ENCODE results near the gene CMTM7. TPM values are rescaled to one million over a fixed set of nuclear protein-coding genes. Genes with fewer than 3 reads are reported as not detected.

Gene CMTM7
- total and polyA plus RNA-seq, 9 of the 15 experiments (the other 6 are each of a cell fraction or from before 2014, with no cell fraction given), result 0.03 to 1.6 (median 0.42) TPM; not detected in 4

GRCh38 chr3:32440611-32441350 lies 49.1 kb downstream of the CMTM7 start:
- POLR2A ChIA-PET, result interaction anchor here (1.1 to 1.9 kb wide), 2 partner anchors 9 kb away, joined by 3 to 5 read pairs; no protein-coding TSS in a partner anchor
- Histone ChIP-seq H3K4me1 (replicated peaks in 1 of 2; ENCODE audit: control insufficient read depth in 2 of 2, insufficient read depth in 2 of 2, low read length in 2 of 2) (no peaks in the 10 kb centered on the region), H3K4me3 (no peak overlapping the region), H3K9ac (ENCODE audit: insufficient read depth in 1 of 2, low read depth in 2 of 2, low read length in 2 of 2) (no peak overlapping the region), H3K9me3 (replicated peaks; ENCODE audit: control insufficient read depth, insufficient read depth, low read depth, low read length) (no peaks in the 10 kb centered on the region), H3K4me2 (ENCODE audit: insufficient read depth, low read length) (no peak overlapping the region), H4K20me1 (replicated peaks; ENCODE audit: control insufficient read depth, insufficient read depth, low read length) (no peaks in the 10 kb centered on the region), H3K9me1 (ENCODE audit: control insufficient read depth, insufficient read depth, low read length) (no peaks in the 10 kb centered on the region), H3K27ac (ENCODE audit: extremely low read depth, low read depth, low read length) (no peak overlapping the region), H3K27me3 (ENCODE audit: control insufficient read depth in 2 of 2, insufficient read depth in 2 of 2, low read length in 2 of 2) (peaks cover 25 to 29% of the 10 kb centered on the region in 2 experiments), H3K36me3 (ENCODE audit: control insufficient read depth, insufficient read depth, low read length) (no peaks in the 10 kb centered on the region), H2AFZ (ENCODE audit: low read depth, low read length) (no peak overlapping the region), H3K79me2 (ENCODE audit: control insufficient read depth, insufficient read depth, low read length) (no peaks in the 10 kb centered on the region)
- ATAC-seq (no peak), FAIRE-seq (no peak), DNase-seq (ENCODE audit: extremely low read depth in 1 of 4, low spot score in 3 of 4) (peak in 1 of 4 experiments; percentile 3)
- under 1% methylated on average over 10 of the region's 10 CpGs for WGBS (ENCODE audit: insufficient coverage, low coverage, missing lambda C conversion rate)
- intact Hi-C loops (cut with micrococcal nuclease), result no loop called here
- in situ Hi-C loops (cut with MboI), result no loop called here
- CTCF ChIA-PET (ENCODE audit: low intra/inter-chr PET ratio), result no interaction called here
- TF ChIP-seq ZNF436 (CRISPR knock-in tag; IDR thresholded peaks at IDR 0.05), result no peak
- no peak for TF ChIP-seq CREB1 (IDR thresholded peaks at IDR 0.05)
- no peak for TF ChIP-seq CREB1 (CRISPR knock-in tag; IDR thresholded peaks at IDR 0.05)
- TF ChIP-seq HLTF (IDR thresholded peaks at IDR 0.05), result no peak
- TF ChIP-seq ATF4 (CRISPR knock-in tag; IDR thresholded peaks at IDR 0.05), result no peak
- TF ChIP-seq POLR2H (tag; IDR thresholded peaks at IDR 0.05; ENCODE audit: low read depth), result no peak
- no peak for TF ChIP-seq ZKSCAN8 (CRISPR knock-in tag; IDR thresholded peaks at IDR 0.05)
- TF ChIP-seq PHTF2 (CRISPR knock-in tag; IDR thresholded peaks at IDR 0.05), result no peak
- no peak for TF ChIP-seq ZSCAN32 (CRISPR knock-in tag; IDR thresholded peaks at IDR 0.05)
- TF ChIP-seq RBBP5 (IDR thresholded peaks at IDR 0.05; ENCODE audit: borderline replicate concordance, insufficient read depth, low read length, poor library complexity, severe bottlenecking), result no peak
- TF ChIP-seq ADNP (tag; IDR thresholded peaks at IDR 0.05), result no peak
- BruUV-seq (replicated peaks), result no TSS peak

Data from K562 (cell line).